Posterior vena cava (tissue), 2 donors: ENCODE measurements around the gene TPI1. TPM values are rescaled to one million over a fixed set of nuclear protein-coding genes. Genes with fewer than 3 reads are reported as not detected.

Experiments used
- DNase-seq: peaks from one replicate; pipeline ENCODE4 v3.0.0-alpha.2; 2020; ENCODE audit warnings: low spot score
- intact Hi-C, 2 donors: fragments of 100-400 bp; cut with DNase I; formaldehyde crosslinking; loops; one replicate each; pipeline versions ENCODE4 v1.14.1 to v1.14.2; 2022 to 2023
- total RNA-seq, 2 donors: library from RNA; stranded (reverse); fragmentation: NEBNext Ultra II Directional; extraction: Animal tissue kit (Norgen Biotek cat#: 25700); gene quantifications; one replicate each; pipeline ENCODE4 v1.2.1, GENCODE V29; 2021
- donor health status: DM: yes; HTN: yes; CAD: no.
- donor health status: DM: yes; HTN: yes; CAD: no.

The TPI1 gene
- total RNA-seq, 2 donors from 2014 or later, result 303 to 366 TPM

DNA sequence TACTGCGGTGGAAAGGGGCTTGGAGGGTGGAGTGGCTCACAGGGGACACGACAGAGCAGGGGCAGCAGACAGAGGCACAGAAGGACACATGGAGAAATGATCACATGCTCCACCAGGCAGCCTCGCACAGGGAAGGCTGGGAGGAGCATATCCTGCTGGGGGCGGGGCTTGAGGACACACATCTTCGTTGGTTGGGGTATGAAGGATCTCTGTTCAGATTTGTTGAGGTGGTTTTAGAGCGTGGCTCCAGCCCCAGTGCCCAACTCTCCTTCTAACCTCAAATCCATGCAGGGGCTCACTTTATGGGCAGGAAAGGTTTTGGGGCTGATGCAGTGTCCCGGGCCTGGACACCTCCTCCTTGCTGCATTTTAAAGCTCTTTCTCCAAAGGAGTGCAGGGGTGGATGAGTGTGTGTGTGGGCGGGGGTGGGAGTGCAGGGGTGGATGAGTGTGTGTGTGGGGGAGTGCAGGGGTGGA lies 39.9 kb upstream of the TPI1 start:
- peak; percentile 91 for DNase-seq
- intact Hi-C loops, result no loop called here

DNA sequence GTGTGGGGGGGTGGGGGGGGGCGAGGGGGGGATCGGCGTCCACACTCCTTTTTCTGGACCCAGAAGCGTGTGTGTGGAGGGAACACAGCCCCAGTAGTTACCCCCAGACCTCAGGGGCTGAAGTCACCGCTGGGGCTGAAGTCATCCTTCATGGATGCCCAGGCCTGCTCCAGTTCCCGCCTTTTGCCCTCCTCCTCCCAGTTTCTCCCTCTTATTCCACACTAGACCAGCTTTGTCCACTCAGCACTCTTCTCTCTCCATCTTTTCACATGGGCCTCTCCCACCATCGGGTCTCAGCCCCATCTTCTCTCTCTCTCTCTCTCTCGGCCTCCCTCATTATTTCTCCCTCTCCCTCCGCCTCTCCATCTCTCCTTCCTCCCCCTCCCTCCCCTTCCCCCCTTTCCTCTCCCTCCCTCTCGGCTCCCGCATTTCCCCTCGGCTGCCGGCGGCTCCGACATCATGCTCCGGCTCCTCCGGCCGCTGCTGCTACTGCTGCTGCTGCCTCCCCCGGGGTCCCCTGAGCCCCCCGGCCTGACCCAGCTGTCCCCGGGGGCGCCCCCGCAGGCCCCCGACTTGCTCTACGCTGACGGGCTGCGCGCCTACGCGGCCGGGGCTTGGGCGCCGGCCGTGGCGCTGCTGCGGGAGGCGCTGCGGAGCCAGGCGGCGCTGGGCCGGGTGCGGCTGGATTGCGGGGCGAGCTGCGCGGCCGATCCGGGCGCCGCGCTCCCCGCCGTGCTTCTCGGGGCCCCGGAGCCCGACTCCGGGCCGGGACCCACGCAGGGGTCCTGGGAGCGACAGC lies 39.1 kb upstream of the TPI1 start, which contains the start of gene P3H3:
P3H3 (plus strand) TSS at position 426 of the 799 bp plus-strand sequence; CDS start at position 460, 34 bp downstream.
- no peak for DNase-seq
- intact Hi-C loops, result no loop called here

DNA sequence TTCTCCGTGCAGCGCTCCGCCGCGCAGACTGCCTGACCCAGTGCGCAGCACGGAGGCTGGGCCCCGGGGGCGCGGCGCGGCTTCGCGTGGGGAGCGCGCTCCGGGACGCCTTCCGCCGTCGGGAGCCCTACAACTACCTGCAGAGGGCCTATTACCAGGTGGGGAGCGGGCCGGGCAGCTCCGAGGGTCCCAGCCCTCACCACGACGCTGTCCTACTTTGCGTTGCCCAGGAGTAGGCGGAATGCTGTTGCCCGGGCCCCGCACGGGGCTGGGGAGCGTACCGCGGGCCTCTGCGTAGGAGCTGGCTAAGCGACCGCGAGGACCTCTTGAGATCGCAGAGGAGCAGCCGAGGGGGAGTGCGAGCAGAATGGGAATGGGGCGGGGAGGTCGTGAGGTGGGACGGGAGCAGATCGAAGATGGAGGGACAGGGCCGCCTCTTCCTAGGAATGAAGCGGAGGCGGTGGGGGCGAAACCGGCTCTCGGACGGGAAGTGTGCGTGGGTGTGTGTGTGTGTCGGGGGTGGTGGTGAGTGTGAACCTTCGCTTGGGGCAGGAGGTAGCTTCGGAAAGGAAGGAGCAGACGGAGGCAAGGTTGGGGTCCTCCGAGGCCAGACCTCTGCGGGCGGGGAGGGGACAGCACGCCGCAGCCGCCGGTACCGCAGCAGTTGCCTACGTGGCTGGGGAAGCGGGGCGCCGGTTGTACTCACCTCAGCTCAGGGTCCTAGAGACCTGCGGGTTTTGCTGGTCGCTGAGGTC lies 38.4 kb upstream of the TPI1 start:
- DNase-seq, result no peak
- intact Hi-C loops, result no loop called here

DNA sequence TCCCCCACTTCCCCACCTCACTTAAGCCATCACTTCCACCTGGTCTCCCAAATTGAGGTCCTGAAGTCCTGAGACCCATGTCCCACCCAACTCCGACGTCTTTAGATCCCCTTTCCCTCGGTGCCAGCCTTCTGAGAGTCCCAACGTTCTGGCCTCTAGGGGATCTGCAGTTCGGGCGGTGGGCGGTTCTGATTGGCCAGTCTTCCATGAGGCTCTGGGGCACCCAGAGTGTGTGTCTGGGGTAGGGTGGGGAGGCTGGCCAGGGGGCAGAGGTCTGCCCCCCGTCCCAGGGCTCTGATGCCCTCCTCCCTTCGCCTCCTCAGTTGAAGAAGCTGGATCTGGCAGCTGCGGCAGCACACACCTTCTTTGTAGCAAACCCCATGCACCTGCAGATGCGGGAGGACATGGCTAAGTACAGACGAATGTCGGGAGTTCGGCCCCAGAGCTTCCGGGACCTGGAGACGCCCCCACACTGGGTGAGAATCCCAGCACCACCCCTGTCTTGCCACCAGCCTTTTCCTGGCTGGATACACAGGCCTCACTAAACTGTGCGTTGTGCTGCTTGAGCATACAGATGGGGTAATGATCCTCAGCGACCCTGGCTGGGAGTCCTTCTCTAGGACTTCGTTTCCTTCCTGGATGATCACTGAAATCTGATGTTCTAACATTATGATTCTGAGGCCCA lies 37.7 kb upstream of the TPI1 start:
- intact Hi-C loops, result no loop called here
- no peak for DNase-seq

DNA sequence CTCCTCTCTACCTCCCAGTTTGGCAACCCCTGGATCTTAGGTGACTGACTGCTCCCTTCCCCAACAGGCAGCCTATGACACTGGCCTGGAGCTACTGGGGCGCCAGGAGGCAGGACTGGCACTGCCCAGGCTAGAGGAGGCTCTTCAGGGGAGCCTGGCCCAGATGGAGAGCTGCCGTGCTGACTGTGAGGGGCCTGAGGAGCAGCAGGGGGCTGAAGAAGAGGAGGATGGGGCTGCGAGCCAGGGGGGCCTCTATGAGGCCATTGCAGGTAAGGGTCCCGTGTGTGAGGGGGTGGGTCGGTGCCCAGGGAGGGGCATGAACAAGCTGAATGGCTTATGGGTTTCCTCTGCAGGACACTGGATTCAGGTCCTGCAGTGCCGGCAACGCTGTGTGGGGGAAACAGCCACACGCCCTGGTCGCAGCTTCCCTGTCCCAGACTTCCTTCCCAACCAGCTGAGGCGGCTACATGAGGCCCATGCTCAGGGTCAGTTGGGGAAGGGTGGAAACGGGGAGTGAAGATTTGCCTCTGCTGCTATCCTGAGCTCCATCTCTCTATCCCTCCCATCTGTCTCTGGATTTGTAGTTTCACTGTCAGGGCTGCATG lies 36.9 kb upstream of the TPI1 start:
- no peak for DNase-seq
- intact Hi-C loops, result no loop called here

DNA sequence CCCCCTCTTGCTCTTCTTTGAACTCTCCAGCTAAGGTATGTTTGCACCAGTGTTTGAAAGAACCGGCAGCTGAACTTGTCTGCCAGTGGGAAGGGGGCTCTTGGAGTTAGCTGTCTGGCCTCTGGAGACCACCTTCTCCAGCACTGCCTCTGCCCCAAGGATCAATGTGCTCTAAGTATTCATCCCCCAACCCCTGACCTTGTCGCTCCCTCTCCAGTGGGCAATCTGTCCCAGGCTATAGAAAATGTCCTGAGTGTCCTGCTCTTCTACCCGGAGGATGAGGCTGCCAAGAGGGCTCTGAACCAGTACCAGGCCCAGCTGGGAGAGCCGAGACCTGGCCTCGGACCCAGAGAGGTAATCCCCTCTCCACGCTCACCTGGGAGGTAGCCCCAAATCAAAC lies 36.3 kb upstream of the TPI1 start:
- intact Hi-C loops, result no loop called here
- no peak for DNase-seq

DNA sequence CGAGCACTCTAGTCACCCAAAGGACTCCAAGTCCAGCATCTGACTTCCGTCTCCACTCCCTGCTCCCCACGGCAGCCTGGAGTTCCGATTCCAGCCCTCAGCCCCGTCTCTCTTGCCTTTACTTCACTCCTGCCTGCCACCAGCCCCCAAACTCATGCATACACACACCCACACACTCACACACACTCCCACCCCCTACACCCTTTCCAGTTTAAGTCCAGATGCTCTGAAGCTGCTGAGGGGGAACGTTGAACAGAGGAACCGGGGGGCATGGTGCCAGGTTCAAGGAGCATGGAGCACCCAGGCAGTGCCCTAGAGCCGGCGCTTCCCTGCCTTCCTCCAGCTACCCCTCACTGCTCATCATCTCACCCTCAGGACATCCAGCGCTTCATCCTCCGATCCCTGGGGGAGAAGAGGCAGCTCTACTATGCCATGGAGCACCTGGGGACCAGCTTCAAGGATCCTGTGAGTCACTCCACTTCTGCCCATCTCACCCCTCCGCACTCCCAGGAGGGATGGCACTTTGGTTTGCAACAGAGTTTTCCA lies 35.8 kb upstream of the TPI1 start:
- DNase-seq, result no peak
- intact Hi-C loops, result no loop called here

DNA sequence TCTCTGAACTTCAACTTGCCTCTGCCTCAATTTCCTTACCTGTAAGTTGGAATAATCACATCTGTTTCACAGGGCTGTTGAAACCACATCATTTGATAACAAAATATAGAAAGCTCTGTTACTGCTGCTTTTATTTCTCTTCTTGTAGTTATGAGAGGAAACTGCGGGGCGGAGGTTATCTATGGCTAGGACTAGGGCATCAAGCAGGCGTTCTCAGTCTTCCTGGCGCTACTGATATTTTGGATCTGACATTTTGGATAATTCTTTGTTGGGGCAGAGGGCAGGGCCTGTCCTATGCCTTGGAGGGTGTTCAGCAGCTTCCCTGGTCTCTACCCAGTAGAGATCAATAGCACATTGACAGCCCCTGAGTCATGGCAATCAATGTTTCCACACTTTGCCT lies 35.2 kb upstream of the TPI1 start:
- no peak for DNase-seq
- intact Hi-C loops, result no loop called here

DNA sequence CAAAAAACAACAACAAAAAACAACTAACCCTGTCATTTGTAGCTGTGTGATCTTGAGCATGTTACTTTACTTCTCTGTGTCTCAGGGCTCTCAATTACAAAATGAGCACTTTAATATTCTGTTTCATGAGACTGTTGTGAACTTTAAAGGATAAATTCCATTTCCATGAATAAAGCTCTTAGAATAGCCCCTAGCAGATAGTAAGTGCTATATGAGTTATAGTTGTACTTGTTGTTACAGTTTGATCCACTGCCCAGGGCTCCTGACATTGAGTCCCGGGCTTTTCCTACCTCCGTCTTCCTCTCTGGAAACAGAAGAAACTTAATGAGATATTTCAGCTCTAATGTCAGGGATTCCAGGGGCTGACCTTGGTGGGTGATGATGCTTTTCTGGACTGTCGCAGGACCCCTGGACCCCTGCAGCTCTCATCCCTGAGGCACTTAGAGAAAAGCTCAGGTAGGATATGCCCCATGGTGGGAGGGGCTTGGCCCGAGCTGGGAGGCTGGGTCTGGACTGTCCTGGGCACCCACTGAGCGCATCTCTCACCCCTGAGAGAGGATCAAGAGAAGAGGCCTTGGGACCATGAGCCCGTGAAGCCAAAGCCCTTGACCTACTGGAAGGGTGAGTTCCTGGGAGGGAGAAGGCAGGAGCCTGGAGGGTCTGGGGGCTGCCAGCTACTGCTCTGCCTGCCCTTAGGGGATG lies 34.0 kb upstream of the TPI1 start:
- DNase-seq, result no peak

DNA sequence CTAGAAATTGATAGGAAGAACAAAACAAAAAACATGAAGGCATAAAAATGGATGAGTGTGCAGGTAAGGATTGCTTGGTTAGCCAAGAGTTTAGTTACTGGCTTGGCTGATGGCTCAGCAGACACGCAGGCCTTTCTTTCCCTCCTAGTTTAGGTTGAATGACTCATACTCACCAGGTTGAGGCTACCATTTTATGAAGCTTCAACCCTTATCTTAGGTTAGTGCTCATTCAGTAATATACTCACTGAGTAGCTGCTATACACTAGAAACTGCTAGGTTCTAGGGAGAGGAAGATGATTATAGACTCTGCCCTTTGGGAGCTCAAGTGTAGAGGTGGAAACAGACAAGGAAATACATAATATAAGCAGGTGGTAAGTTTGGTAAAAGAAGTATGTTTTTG lies 33.1 kb upstream of the TPI1 start:
- DNase-seq, result no peak
- intact Hi-C loops, result no loop called here

More for the DNA sequence above, 34.0 kb upstream of the TPI1 start:
- intact Hi-C loops, result no loop called here

DNA sequence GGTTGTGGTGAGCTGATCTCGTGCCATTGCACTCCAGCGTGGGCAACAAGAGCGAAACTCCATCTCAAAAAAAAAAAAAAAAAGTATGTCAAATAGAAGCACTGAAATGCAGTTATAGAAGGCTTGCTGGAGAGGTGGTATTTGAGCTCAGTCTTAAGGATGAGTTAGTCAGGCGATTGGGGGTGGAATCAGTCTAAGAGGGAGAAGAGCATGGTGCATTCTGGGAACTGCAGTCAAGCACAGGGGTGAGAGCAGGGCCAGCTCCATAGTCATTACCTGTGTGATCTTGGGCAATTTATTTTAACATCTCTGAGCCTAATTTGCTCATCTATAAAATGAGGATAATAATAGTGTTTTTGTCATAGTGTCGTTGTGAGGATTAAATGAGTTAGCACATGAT lies 32.5 kb upstream of the TPI1 start:
- DNase-seq, result no peak
- intact Hi-C loops, result loop anchor here in 1 of 2 donors (5.0 kb wide), 1 partner anchor 73 kb away; no protein-coding TSS in a partner anchor

DNA sequence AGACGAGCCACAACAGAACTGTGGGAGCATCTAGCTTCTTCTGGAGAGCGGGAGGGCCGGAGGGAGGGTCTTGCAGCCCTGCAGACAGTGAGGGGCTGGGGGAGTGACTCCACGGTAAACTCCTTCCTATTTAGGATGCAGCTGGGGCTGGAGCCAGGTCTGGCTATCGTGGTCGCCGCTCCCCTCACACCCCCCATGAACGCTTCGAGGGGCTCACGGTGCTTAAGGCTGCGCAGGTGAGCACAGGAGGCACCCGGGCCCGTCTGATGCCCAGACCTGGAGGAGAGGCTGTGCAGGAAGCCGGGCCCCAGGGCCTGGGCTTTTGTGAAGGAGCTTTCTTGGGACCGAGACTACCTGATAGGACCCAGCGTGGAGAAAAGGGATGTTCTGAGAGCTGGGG lies 30.5 kb upstream of the TPI1 start:
- no peak for DNase-seq

DNA sequence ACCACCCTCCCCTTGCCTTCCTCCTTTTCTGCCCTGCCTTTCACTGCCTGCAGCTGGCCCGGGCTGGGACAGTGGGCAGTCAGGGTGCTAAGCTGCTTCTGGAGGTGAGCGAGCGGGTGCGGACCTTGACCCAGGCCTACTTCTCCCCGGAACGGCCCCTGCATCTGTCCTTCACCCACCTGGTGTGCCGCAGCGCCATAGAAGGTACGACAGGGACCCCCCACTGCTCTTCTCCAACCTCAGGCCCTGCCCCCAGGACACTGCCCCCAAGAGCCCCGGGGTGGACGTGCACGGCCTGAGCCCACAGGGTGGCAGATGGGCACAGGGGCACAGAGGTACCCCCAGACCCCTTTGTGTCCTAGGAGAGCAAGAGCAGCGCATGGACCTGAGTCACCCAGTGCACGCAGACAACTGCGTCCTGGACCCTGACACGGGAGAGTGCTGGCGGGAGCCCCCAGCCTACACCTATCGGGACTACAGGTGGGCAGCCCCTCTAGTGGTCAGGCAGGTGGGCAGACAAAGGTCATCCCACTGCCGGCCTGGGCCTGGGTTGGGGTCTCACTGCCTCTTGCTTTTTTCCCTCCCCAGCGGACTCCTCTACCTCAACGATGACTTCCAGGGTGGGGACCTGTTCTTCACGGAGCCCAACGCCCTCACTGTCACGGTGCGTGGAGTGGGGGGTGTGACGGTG lies 29.8 kb upstream of the TPI1 start:
- intact Hi-C loops, result loop anchor here in 1 of 2 donors (5.0 kb wide), 1 partner anchor 75 kb away; no protein-coding TSS in a partner anchor
- no peak for DNase-seq

More for the DNA sequence above, 30.5 kb upstream of the TPI1 start:
- intact Hi-C loops, result loop anchor here in 1 of 2 donors (5.0 kb wide), 1 partner anchor 75 kb away; no protein-coding TSS in a partner anchor

DNA sequence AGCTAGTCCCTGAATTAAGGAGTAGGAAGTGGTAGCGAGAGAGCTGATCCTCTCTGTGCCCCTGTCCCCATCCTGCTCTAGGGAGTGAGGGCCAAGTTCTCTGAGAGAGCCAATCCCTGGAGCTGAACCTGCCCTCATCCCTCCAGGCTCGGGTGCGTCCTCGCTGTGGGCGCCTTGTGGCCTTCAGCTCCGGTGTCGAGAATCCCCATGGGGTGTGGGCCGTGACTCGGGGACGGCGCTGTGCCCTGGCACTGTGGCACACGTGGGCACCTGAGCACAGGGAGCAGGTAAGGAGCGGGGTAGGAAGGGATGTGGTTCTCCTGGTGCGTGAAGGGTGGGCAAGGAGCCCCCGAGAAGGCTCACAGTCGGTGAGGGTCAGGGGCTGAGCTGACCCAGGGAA lies 28.5 kb upstream of the TPI1 start:
- intact Hi-C loops, result loop anchor here in 1 of 2 donors (5.0 kb wide), 1 partner anchor 77 kb away; no protein-coding TSS in a partner anchor
- DNase-seq, result no peak

DNA sequence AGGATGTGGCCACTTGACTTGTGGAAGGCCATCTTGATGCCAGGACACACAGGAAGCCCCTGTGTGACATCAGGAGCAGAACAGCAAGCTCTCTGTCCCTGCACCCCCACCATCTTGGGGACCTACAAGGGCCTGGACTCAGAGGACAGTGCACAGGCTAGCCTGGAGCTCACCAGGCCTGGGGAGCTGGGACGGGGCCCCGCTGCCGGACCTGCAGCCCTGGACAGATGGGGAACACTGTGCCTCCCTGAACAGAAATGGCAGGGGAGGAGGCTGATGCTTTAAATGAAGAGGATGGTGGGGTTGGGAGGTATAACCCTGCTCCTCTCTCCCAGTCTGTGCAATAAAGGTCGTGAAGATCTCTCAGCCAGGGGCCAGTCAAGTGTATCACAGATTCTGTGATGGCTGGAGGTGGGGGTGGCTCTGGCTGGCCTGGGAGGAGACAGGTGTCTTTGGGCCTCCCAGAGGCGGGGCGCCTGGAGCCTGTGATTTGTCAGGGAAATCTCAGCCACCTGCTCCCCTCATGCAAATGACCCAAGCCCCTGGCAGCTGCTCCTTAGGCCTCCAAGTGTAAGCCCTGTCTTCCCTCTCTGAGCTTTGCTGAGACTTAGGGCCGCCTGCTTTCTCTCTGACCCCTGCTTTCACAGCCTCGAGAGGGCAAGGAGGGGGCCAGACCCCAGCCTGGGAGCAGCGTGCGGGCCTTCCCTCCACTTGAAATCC lies 27.7 kb upstream of the TPI1 start:
- no peak for DNase-seq
- intact Hi-C loops, result loop anchor here in 1 of 2 donors (5.0 kb wide), 1 partner anchor 77 kb away; no protein-coding TSS in a partner anchor

DNA sequence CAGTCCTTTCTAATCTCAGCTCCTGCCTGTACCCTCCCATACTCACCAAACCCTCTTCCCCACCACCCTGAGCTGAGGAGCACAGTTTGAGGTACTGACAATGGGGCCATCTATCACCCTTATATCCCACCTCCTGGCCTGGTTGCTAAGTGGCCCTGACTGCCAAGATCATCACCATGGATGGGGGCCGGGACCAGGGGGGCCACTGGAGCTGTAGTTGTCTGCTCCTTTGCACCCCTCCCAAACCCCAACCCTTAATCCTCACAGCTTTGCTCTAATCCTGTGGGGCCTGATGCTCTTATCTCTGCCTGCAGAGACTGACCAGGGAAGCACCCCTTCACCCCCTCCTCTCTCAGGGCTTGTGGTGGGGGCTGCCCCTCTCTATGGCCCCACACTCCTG lies 27.0 kb upstream of the TPI1 start:
- DNase-seq, result no peak
- intact Hi-C loops, result no loop called here
